ENCODE data around the gene DIDO1. TPM values are rescaled to one million over a fixed set of nuclear protein-coding genes. Genes with fewer than 3 reads are reported as not detected.

DIDO1 gene
- total and polyA plus RNA-seq, 12 donors, result 19.0 to 51.3 (median 37.3) TPM

DNA sequence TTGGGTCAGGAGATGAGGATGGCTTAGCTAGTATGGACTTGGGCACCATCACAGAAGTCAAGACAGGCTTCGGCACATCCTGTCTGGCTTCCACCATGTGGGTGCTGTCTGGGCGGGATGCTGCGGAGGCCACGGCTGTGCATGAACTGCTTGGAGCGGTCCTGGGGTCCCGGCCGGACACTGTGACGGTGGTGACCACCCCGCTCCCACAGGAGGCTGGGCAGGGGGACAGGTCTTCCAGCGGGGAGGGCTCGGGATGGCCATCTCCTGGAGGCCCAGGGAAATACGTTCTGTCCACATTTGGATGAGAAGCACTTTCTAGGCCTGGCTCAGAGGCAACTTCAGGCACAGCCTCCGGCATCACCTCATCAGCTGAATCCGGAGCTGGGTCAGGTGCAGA is 32.6 kb downstream of the DIDO1 start:
- peaks cover 0 to 81% of the 10 kb centered on the region in 2 donors for H3K36me3 ChIP-seq (replicated peaks in 1 of 2)
- H3K27me3 ChIP-seq, result no peaks in the 10 kb centered on the region
- H3K27ac ChIP-seq, result no peak overlapping the region
- intact Hi-C loops (cut with DNase I), result loop anchor here in 1 of 2 donors (10.0 kb wide), 1 partner anchor 111 kb away; the partner anchor contains the start of gene BHLHE23
- DNase-seq, result no peak
- TF ChIP-seq CTCF (IDR thresholded peaks at IDR 0.05) (no peak), POLR2A (IDR thresholded peaks at IDR 0.05) (no peak)
- WGBS, 4 donors, result 93 to 97% (median 94%) methylated on average over 7 to 14 of the region's 14 CpGs
- no peaks in the 10 kb centered on the region for H3K9me3 ChIP-seq (replicated peaks in 1 of 3)
- no peak overlapping the region for H3K4me3 ChIP-seq
- H3K4me1 ChIP-seq (replicated peaks in 1 of 2), result no peaks in the 10 kb centered on the region

GRCh38 chr20:62892348-62893304 is 33.7 kb downstream of the DIDO1 start:
- H3K4me3 ChIP-seq, result no peak overlapping the region
- TF ChIP-seq POLR2A (IDR thresholded peaks at IDR 0.05) (no peak), CTCF (IDR thresholded peaks at IDR 0.05) (no peak)
- H3K36me3 ChIP-seq (replicated peaks in 1 of 2), result peaks cover 0 to 91% of the 10 kb centered on the region in 2 donors
- no peak for DNase-seq
- H3K27ac ChIP-seq, result no peak overlapping the region
- intact Hi-C loops (cut with DNase I), result loop anchor here in 1 of 2 donors (10.0 kb wide), 1 partner anchor 112 kb away; the partner anchor contains the start of gene BHLHE23
- H3K4me1 ChIP-seq (replicated peaks in 1 of 2), result peaks cover 4 to 7% of the 10 kb centered on the region in 2 donors
- 87 to 92% (median 88%) methylated on average over 15 to 25 of the region's 25 CpGs for WGBS, 4 donors
- no peaks in the 10 kb centered on the region for H3K27me3 ChIP-seq
- no peaks in the 10 kb centered on the region for H3K9me3 ChIP-seq (replicated peaks in 1 of 3)

DNA sequence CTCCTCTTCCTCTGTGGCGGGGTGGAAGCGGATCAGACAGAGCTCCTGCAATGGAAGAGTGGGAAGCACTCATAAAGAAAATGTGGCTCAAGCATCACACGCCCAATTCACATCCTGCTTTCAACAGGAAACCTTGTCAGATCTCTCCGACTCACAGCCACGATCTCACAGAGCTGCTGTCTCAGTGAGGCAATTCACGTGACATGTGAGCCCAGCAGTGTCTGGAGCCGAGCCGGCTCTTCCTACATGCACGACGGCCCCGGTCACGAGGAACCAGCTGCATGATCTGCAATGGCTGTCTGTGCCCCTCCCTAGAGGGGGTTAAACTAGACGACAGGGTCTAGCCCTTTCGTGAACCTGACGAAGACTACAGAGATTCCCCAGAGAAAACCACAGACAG is 35.2 kb downstream of the DIDO1 start:
- intact Hi-C loops (cut with DNase I), result loop anchor here in 1 of 2 donors (10.0 kb wide), 1 partner anchor 114 kb away; the partner anchor contains the start of gene BHLHE23
- no peak overlapping the region for H3K4me3 ChIP-seq
- H3K36me3 ChIP-seq (replicated peaks in 1 of 2), result peaks cover 0 to 94% of the 10 kb centered on the region in 2 donors
- 78 to 86% (median 85%) methylated on average over 14 to 15 of the region's 15 CpGs for WGBS, 4 donors
- H3K27me3 ChIP-seq, result no peaks in the 10 kb centered on the region
- no peak for DNase-seq
- peaks cover 10 to 14% of the 10 kb centered on the region in 2 donors for H3K4me1 ChIP-seq (replicated peaks in 1 of 2)
- TF ChIP-seq POLR2A (IDR thresholded peaks at IDR 0.05), result no peak
- no peaks in the 10 kb centered on the region for H3K9me3 ChIP-seq (replicated peaks in 1 of 3)
- H3K27ac ChIP-seq, result no peak overlapping the region

- intact Hi-C loops (cut with DNase I), result loop anchor here in 1 of 2 donors (10.0 kb wide), 1 partner anchor 114 kb away; the partner anchor contains the start of gene BHLHE23
- no peaks in the 10 kb centered on the region for H3K9me3 ChIP-seq (replicated peaks in 1 of 3)
- no peaks in the 10 kb centered on the region for H3K27me3 ChIP-seq
- WGBS, 4 donors, result 85 to 88% (median 86%) methylated on average over 7 of the region's 7 CpGs
- peaks cover 0 to 88% of the 10 kb centered on the region in 2 donors for H3K36me3 ChIP-seq (replicated peaks in 1 of 2)
- H3K4me1 ChIP-seq (replicated peaks in 1 of 2), result peaks cover 10 to 14% of the 10 kb centered on the region in 2 donors
- no peak for TF ChIP-seq POLR2A (IDR thresholded peaks at IDR 0.05)
- H3K4me3 ChIP-seq, result no peak overlapping the region
- H3K27ac ChIP-seq, result no peak overlapping the region
- no peak for DNase-seq
Measured at GRCh38 chr20:62890444-62890843, 35.9 kb downstream of the DIDO1 start.

GRCh38 chr20:62889871-62890270 is 36.4 kb downstream of the DIDO1 start:
- intact Hi-C loops (cut with DNase I), result loop anchor here in 1 of 2 donors (10.0 kb wide), 1 partner anchor 115 kb away; the partner anchor contains the start of gene BHLHE23
- no peak for TF ChIP-seq POLR2A (IDR thresholded peaks at IDR 0.05)
- TF ChIP-seq CTCF (IDR thresholded peaks at IDR 0.05), result no peak
- H3K36me3 ChIP-seq (replicated peaks in 1 of 2), result peaks cover 0 to 83% of the 10 kb centered on the region in 2 donors

More at GRCh38 chr20:62889871-62890270, 36.4 kb downstream of the DIDO1 start:
- no peaks in the 10 kb centered on the region for H3K9me3 ChIP-seq (replicated peaks in 1 of 3)
- no peak for DNase-seq
- peaks cover 10 to 14% of the 10 kb centered on the region in 2 donors for H3K4me1 ChIP-seq (replicated peaks in 1 of 2)
- WGBS, 4 donors, result 89 to 93% (median 91%) methylated on average over 3 to 9 of the region's 9 CpGs
- no peak overlapping the region for H3K27ac ChIP-seq
- no peaks in the 10 kb centered on the region for H3K27me3 ChIP-seq
- H3K4me3 ChIP-seq, result no peak overlapping the region
